ENCODE results near the gene DHRSX.

- TF ChIP-seq CTCF (IDR thresholded peaks at IDR 0.05) (no peak), EZH2 (IDR thresholded peaks at IDR 0.05) (no peak), EZH2phosphoT487 (IDR thresholded peaks at IDR 0.05) (no peak)
These were observed 236.4 kb downstream of the DHRSX start for GRCh38 chrX:2264179-2265030.

Data from neural progenitor cell (in vitro differentiated cells).